Measurements from ENCODE around the gene OVAAL. TPM values are rescaled to one million over a fixed set of nuclear protein-coding genes. Genes with fewer than 3 reads are reported as not detected.

Gene OVAAL
- total RNA-seq, 1 donor from 2014 or later: not detected

DNA sequence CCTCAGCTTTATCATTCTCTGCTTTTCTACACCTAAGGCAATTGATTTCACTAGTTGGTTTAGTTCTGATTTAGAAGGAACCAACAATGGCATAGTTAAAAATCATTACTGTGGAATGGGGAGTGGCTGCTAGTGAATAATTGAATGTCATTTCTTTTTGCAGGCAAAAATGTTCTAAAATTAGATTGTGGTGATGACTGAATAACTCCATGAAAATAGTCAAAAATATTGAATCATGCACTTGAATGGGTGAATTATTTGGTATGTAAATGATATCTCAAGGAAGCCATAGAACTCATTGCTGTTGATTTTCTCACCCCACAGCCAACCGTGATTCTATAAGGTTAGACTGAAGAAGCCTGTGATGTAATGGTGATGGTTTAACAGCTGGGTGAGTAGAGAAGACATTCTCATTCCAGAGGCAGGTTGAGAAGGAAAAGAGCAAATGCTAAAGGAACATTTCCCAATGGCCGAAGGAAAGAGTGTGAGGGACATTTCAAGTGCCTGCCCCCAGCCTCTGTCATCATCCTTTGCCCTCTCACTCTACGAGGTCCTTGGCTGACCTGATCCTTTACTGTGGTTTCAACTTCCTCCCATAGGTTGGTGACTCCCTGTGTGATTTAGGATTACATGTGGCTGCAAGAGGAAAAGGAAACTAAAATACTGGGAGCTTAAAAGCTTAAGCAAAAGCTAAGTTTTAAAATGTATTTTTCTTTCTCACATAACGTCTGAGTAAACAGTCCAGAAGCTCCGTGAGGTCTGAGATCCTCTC is 12.5 kb downstream of the OVAAL start:
- DNase-seq (ENCODE audit: low spot score): no peak
- peaks cover 28% of the 10 kb centered on the region for H3K4me1 Mint-ChIP-seq (ENCODE audit: low read depth)
- no peak overlapping the region for H3K4me3 Mint-ChIP-seq (ENCODE audit: unreplicated experiment)
- no peaks in the 10 kb centered on the region for H3K36me3 Mint-ChIP-seq (ENCODE audit: low read depth)
- H3K9me3 Mint-ChIP-seq (ENCODE audit: low read depth): no peaks in the 10 kb centered on the region
- no peaks in the 10 kb centered on the region for H3K27me3 Mint-ChIP-seq (ENCODE audit: low read depth)
- H3K27ac Mint-ChIP-seq (ENCODE audit: unreplicated experiment): peak overlapping the region; percentile 14
- TF ChIP-seq, protein P1, sequence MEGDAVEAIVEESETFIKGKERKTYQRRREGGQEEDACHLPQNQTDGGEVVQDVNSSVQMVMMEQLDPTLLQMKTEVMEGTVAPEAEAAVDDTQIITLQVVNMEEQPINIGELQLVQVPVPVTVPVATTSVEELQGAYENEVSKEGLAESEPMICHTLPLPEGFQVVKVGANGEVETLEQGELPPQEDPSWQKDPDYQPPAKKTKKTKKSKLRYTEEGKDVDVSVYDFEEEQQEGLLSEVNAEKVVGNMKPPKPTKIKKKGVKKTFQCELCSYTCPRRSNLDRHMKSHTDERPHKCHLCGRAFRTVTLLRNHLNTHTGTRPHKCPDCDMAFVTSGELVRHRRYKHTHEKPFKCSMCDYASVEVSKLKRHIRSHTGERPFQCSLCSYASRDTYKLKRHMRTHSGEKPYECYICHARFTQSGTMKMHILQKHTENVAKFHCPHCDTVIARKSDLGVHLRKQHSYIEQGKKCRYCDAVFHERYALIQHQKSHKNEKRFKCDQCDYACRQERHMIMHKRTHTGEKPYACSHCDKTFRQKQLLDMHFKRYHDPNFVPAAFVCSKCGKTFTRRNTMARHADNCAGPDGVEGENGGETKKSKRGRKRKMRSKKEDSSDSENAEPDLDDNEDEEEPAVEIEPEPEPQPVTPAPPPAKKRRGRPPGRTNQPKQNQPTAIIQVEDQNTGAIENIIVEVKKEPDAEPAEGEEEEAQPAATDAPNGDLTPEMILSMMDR (IDR thresholded peaks at IDR 0.05): no peak

- peak overlapping the region; percentile 14 for H3K27ac Mint-ChIP-seq (ENCODE audit: unreplicated experiment)
- peaks cover 32% of the 10 kb centered on the region for H3K4me1 Mint-ChIP-seq (ENCODE audit: low read depth)
- no peak overlapping the region for H3K4me3 Mint-ChIP-seq (ENCODE audit: unreplicated experiment)
- no peak for DNase-seq (ENCODE audit: low spot score)
- TF ChIP-seq, protein P1 (IDR thresholded peaks at IDR 0.05): no peak
- H3K9me3 Mint-ChIP-seq (ENCODE audit: low read depth): no peaks in the 10 kb centered on the region
- H3K27me3 Mint-ChIP-seq (ENCODE audit: low read depth): no peaks in the 10 kb centered on the region
- no peaks in the 10 kb centered on the region for H3K36me3 Mint-ChIP-seq (ENCODE audit: low read depth)
Observed at GRCh38 chr1:180571832-180572636, 13.3 kb downstream of the OVAAL start.

- Mint-ChIP-seq H3K4me3 (ENCODE audit: unreplicated experiment) (no peak overlapping the region), H3K27me3 (ENCODE audit: low read depth) (no peaks in the 10 kb centered on the region), H3K4me1 (ENCODE audit: low read depth) (peaks cover 35% of the 10 kb centered on the region), H3K36me3 (ENCODE audit: low read depth) (no peaks in the 10 kb centered on the region), H3K9me3 (ENCODE audit: low read depth) (no peaks in the 10 kb centered on the region), H3K27ac (ENCODE audit: unreplicated experiment) (no peak overlapping the region)
- TF ChIP-seq, protein P1 (IDR thresholded peaks at IDR 0.05): no peak
- no peak for DNase-seq (ENCODE audit: low spot score)
Observed at GRCh38 chr1:180572760-180573159, 14.0 kb downstream of the OVAAL start.

GRCh38 chr1:180574031-180574713 is 15.4 kb downstream of the OVAAL start:
- no peak for DNase-seq (ENCODE audit: low spot score)
- Mint-ChIP-seq H3K4me3 (ENCODE audit: unreplicated experiment) (no peak overlapping the region), H3K4me1 (ENCODE audit: low read depth) (peaks cover 33% of the 10 kb centered on the region), H3K27ac (ENCODE audit: unreplicated experiment) (no peak overlapping the region), H3K27me3 (ENCODE audit: low read depth) (no peaks in the 10 kb centered on the region), H3K36me3 (ENCODE audit: low read depth) (no peaks in the 10 kb centered on the region), H3K9me3 (ENCODE audit: low read depth) (peaks cover 5% of the 10 kb centered on the region)
- TF ChIP-seq, protein P1 (IDR thresholded peaks at IDR 0.05): no peak

GRCh38 chr1:180577361-180577760 is 18.6 kb downstream of the OVAAL start:
- H3K4me1 Mint-ChIP-seq (ENCODE audit: low read depth): peaks cover 24% of the 10 kb centered on the region
- no peaks in the 10 kb centered on the region for H3K36me3 Mint-ChIP-seq (ENCODE audit: low read depth)
- H3K4me3 Mint-ChIP-seq (ENCODE audit: unreplicated experiment): no peak overlapping the region
- peaks cover 5% of the 10 kb centered on the region for H3K9me3 Mint-ChIP-seq (ENCODE audit: low read depth)
- TF ChIP-seq, protein P1 (IDR thresholded peaks at IDR 0.05): no peak
- no peaks in the 10 kb centered on the region for H3K27me3 Mint-ChIP-seq (ENCODE audit: low read depth)
- no peak overlapping the region for H3K27ac Mint-ChIP-seq (ENCODE audit: unreplicated experiment)
- DNase-seq (ENCODE audit: low spot score): no peak

All from chondrocyte (in vitro differentiated cells).